H1 (cell line): ENCODE measurements around the gene PAOX. TPM values are rescaled to one million over a fixed set of nuclear protein-coding genes. Genes with fewer than 3 reads are reported as not detected.

Source experiments
- HDAC6 ChIP-seq: IDR thresholded peaks from one replicate; pipeline ENCODE4 v1.7.1; 2012; ENCODE audit warnings: low read depth, mild to moderate bottlenecking, inconsistent platforms, low read length, moderate library complexity
- NANOG ChIP-seq: IDR thresholded peaks from 2 replicates; pipeline ENCODE4 v1.6.1; 2011; ENCODE audit warnings: low read length, low read depth, mild to moderate bottlenecking, inconsistent platforms; ENCODE audit not compliant: insufficient read depth, poor library complexity, severe bottlenecking
- POLR2A ChIP-seq, 2 experiments: IDR thresholded peaks; 1 replicate in 1 of 2; 2 replicates in 1 of 2; pipeline ENCODE4 v1.6.1; 2011; ENCODE audit warnings: low read depth in 2 of 2, low read length in 2 of 2, mild to moderate bottlenecking in 2 of 2; ENCODE audit errors: control extremely low read depth in 1 of 2
- RFX5 ChIP-seq: IDR thresholded peaks from 2 replicates; pipeline ENCODE4 v1.6.1; 2011; ENCODE audit warnings: low read depth, low read length, improper control_type of control experiment, borderline replicate concordance
- SIRT6 ChIP-seq: IDR thresholded peaks from one replicate; pipeline ENCODE4 v1.7.1; 2012; ENCODE audit warnings: low read length, inconsistent platforms
- YY1 ChIP-seq: IDR thresholded peaks from 2 replicates; pipeline ENCODE4 v1.6.1; 2011; ENCODE audit warnings: low read depth, mild to moderate bottlenecking, low read length
- polyA plus RNA-seq, 7 experiments: library from polyadenylated mRNA; depleted of rRNA in 3 of 7; stranded (reverse) in 5 of 7; unstranded in 2 of 7; fragments of >200 nt in 5 of 7; fragments of 200-250 nt in 2 of 7; gene quantifications; 1 replicate in 5 of 7; 2 replicates in 1 of 7; 4 replicates in 1 of 7; pipeline versions ENCODE4 v1.2.1 to v1.2.3, GENCODE V29; 2011 to 2013; ENCODE audit warnings: missing spikeins in 2 of 7, mixed read lengths in 2 of 7
- total RNA-seq: library from RNA; stranded (reverse); fragmentation: NEBNext Ultra II Directional; extraction: Animal tissue kit (Norgen Biotek cat#: 25700); gene quantifications from 2 replicates; pipeline ENCODE4 v1.2.1, GENCODE V29; 2021

The PAOX gene
- total and polyA plus RNA-seq, 2 of the 8 experiments (the other 6 are each of a cell fraction or from before 2014, with no cell fraction given): 3.7 to 4.3 TPM

DNA sequence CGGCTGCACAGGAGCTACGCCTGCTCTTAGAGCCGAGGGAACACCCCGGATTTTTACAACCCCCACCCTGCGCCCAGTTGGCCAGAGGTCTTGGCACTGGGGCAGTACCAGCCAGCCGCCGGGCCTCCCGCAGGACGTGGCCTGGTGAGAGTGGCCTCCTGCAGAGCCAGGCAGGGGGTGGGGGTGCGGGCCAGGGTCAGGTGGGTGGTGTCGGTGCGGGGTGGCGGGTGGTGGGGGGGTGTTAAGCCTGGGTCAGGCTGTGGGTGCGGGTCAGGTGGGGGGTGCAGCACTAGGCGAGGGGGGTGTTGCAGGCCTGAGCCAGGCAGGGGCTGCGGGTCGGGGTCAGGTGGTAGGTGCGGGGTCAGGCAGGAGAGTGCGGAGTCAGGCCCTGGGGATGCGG, 6.6 kb upstream of the PAOX start (continued):
- no peak for TF ChIP-seq HDAC6
- TF ChIP-seq RFX5: no peak
- no peak for TF ChIP-seq YY1
- no peak for TF ChIP-seq SIRT6
- no peak for TF ChIP-seq POLR2A (IDR thresholded peaks at IDR 0.05; ENCODE audit: control extremely low read depth in 1 of 2, low read depth in 2 of 2, low read length in 2 of 2)
- no peak for TF ChIP-seq NANOG
